HG02870 (cell line): Measurements from ENCODE around the gene PRKCA.

Experiments
- ATAC-seq: cut with Tn5 transposase; IDR thresholded peaks from one replicate; pipeline ENCODE4 v1.9.1; 2021; ENCODE audit warnings: mild to moderate bottlenecking, moderate library complexity; ENCODE audit not compliant: unreplicated experiment

Gene PRKCA

DNA sequence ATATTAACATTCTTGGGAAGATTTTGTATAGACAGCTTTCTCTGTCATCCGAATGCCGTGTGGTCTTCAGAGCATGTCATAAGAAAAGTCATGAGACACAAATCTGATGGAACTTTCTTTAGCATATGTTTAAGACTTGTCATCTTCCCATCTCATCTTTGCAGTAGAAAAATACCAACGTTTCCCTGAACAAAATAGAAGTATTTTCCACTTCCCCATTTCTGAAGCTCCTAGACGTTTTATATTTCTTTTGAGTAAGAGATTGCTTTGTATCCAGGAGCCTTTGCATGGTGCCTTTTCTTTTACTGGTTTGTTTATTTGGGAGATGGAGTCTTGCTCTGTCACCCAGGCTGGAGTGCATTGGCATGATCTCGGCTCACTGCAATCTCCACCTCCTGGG is 235.1 kb downstream of the PRKCA start:
- ATAC-seq, result no peak

GRCh38 chr17:66538776-66539175 is 236.4 kb downstream of the PRKCA start:
- ATAC-seq, result no peak

DNA sequence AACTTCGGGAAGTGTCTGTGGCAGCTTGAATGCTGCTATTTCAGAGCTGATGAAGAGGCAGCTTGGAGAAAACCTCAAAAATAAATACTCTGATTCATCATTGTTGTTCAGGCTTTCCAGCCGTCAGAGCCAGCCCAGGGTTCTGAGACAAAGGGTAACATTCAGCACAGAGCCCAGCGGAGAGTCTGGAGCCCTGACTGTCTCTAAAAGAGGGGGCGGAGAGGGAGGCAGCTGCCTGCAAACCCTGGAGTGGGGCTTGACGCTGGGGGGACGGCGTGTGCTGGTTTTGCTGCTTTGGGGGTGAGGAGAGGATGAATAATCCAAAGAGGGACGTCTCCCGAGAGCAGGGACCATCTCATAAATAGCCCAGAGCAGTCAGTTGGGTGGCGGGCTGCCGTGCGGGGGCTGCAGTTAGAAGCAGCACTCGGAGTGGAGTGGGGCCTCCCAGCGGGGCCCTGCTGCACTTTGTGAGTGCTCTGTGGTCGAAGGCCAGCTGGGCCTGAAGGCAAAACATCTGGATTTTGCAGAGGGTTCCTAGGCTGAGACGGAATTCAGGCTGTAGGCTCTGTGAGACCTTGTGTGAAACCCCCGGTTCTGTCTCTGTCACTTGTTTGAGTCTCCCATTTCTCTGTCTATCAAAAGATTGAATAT is 237.8 kb downstream of the PRKCA start:
- no peak for ATAC-seq

- peak; percentile 81 for ATAC-seq
Measured at GRCh38 chr17:66541461-66542128, 239.2 kb downstream of the PRKCA start.

GRCh38 chr17:66542129-66542966 is 239.9 kb downstream of the PRKCA start:
- peak; percentile 96 for ATAC-seq

- no peak for ATAC-seq
Measured at GRCh38 chr17:66542967-66543520, 240.6 kb downstream of the PRKCA start.

DNA sequence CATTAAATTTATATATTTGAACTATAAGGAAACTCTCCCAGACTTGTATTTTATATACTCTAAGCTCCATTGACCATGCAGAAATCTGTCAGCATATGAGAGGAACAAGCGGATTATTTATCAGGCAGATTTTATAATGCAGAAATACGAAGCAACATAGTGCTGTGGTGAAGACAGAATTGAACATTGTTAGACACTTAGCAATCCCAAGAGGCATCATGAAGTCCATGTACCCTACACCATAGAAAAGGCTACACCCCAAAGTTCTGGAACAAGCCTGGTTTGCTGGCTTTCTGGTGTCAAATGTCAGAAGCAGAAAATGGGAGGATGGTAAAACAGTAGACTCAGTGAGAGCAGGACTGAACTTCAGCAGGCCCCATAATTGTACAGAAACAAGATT is 241.1 kb downstream of the PRKCA start:
- no peak for ATAC-seq

DNA sequence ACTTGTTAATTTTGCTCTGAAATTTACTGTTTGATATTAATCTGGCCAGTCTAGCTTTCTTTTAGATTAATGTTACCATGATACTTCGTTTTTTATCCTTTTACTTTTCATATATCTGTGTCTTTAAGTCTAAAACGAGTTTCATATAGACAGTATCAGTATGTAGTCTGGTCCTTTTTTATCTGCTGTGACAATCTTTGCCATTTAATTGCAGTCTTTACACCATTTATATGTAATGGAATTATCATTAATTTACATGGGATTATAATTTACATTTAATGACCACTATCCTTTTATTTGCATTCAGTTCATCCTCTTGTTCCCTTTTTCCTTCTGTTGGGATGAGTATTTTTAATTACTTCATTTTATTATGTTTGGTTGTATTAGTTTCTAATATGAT is 243.5 kb downstream of the PRKCA start:
- ATAC-seq, result no peak

DNA sequence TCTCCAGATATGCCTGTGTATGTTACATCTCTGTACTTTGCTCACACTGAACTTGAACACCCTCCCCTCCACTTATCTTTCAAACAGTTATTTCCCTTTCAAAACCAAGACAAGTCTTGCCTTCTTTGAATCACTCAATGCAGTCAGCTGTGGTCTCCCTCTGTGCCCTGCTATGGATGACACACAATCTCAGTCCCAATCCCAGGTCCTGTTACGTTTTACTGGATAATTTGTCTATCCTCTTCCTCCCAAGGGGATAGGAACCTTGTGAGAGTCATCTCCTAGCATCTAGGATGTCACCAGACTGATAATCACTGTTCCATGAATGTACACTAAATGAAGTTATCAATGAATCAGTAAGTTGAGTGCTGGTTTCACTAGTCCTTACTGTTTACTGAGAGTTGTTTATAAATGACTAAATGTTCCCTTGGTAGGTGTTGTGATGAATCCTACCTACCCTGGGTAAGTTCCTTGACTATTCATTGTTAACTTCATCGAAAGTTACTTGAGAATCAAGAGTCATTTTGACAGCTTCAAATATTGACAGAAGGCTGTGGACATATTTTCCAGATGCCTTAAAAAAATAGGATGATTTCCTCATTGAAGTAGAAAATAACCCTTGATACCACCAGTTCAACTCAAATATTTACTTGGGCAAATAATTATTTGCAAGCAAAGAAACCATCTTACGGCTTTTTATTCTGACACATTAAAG is 244.9 kb downstream of the PRKCA start:
- no peak for ATAC-seq

- ATAC-seq, result no peak
Measured at GRCh38 chr17:66548158-66548557, 245.7 kb downstream of the PRKCA start.

DNA sequence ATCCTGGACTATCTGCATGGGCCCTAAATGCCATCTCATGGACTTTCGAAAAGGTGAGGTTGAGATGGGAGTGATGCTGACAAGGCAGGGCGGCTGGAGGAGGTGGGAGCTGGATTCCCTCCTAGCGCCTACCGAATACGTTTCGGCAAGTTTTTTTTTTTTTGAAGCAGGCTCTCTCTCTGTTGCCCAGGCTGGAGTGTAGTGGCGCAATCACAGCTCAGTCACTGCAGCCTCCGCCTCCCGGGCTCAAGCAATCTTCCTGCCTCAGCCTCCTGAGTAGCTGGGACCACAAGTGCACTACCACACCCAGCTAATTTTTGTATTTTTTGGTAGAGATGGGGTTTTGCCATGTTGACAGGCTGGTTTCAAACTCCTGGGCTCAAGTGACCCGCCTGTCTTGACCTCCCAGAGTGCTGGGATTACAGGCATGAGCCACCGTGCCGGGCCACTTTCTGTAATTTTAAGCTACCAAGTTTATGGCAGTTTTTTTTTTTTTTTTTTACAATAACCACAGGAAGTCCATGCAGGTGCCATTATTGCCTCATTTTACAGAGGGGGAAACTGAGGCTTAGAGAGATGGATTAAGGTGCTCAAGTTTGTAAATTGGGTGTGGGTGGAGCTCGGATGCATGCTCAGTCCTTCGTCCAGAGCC is 246.4 kb downstream of the PRKCA start:
- ATAC-seq, result no peak

GRCh38 chr17:66549311-66549704 is 246.9 kb downstream of the PRKCA start:
- no peak for ATAC-seq

GRCh38 chr17:66549731-66550207 is 247.4 kb downstream of the PRKCA start:
- no peak for ATAC-seq

GRCh38 chr17:66551839-66552238 is 249.4 kb downstream of the PRKCA start:
- no peak for ATAC-seq

DNA sequence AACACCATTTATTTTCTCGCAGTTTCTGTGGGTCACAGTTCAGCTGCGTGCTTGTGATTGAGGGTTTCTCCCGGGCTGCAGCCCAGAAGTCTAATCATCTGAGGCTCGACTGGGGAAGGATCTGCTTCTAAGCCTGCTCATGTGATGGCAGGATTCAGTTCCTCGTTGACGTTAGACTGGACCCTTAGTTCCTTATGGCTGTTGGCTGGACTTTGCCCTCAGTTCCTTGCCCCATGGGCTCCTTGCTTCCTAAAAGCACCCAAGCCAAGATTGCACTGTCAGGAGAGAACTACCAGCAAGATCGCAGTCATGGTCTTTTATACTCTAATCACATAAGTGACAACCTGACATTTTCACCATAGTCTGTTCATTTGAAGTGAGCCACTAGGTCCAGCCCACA is 250.0 kb downstream of the PRKCA start:
- no peak for ATAC-seq

GRCh38 chr17:66555605-66556004 is 253.2 kb downstream of the PRKCA start:
- ATAC-seq, result no peak

- no peak for ATAC-seq
Measured at GRCh38 chr17:66557200-66557599, 254.8 kb downstream of the PRKCA start.

DNA sequence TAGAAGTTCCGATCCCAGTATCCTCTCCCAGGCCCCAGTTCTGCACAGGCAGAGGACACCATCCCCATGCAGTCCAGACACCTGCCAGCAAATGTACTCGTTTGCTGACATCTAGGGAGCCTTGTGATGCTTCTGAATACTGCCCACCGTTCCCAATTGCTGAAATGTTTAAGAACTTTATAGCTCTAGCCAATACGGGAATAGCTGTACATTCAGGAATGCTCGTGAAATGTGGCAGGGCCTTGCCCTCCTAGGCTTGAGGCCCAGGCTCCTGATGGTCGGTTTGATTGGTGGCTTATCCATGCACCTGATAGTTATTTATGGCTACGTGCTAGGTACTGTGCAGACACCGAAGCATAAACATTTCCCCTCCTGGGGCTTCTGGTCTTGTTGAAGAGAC is 255.5 kb downstream of the PRKCA start:
- ATAC-seq, result no peak

GRCh38 chr17:66560691-66561090 is 258.3 kb downstream of the PRKCA start:
- no peak for ATAC-seq

DNA sequence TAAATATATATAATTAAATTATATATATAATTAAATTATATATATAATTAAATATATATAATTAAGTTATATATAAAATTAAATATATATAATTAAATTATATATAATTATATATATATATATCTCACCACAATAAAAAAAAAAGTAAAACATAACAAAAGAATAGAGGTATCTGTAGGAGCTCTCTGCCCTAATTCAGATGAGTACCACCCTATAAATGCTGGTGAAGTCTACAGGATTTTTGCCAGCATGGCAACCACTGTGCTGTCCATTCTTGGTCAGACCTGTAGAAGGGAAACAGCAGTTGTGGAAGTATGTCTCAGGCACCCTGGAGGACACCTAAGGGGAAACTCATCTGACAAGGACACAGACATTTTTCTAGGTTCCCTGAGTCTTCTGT is 259.7 kb downstream of the PRKCA start:
- ATAC-seq, result no peak
